A673 (cell line): Measurements from ENCODE around the gene NCAPH2.

Source experiments
- CTCF ChIP-seq: fragments of 300-800, 200-600 bp; sonication (generic); conservative IDR thresholded peaks from 2 replicates; pipeline ENCODE4 v1.5.1; 2017; ENCODE audit warnings: low read depth, mild to moderate bottlenecking, antibody characterized with exemption, low read length, moderate library complexity, mixed read lengths
- EZH2 ChIP-seq: fragments of 200-600 bp; sonication (generic); IDR thresholded peaks from 2 replicates; pipeline ENCODE4 v1.6.1; 2017; ENCODE audit warnings: borderline replicate concordance, low read depth, mild to moderate bottlenecking, mixed read lengths, antibody characterized with exemption, low read length; ENCODE audit not compliant: poor library complexity, severe bottlenecking

DNA sequence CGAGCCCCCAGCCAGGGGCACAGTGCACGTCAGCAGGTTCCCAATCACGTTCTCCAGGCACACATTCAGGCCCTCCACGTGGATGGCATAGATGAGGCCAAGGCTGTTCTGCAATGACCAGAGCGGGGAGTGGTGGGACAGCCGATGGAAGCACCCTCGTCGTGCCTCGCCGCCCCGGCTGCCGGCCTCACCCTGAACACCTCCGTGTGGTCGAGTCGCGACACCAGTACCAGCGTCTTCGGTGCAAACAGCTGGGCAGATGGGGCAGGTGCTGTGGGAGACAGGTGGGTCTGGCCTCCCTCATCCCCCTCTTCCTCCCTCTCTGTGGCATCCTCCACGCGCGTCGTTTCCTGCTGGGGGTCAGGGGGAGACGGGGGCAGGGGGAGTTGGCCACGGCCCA lies 40.7 kb upstream of the NCAPH2 start:
- TF ChIP-seq CTCF (no peak), EZH2 (no peak)
